GM18951 (cell line): ENCODE data around the gene ERGIC3.

Source experiments
- POLR2A ChIP-seq: IDR thresholded peaks from 4 replicates; pipeline ENCODE4 v1.6.1; 2011; ENCODE audit warnings: mild to moderate bottlenecking; ENCODE audit not compliant: insufficient read length, insufficient read depth; ENCODE audit errors: extremely low read depth
- in situ Hi-C: fragments of 300-500 bp; cut with MboI; formaldehyde crosslinking; loops from one replicate; pipeline ENCODE4 v1.12.0; 2022; ENCODE audit warnings: low sequenced_read_pairs, mixed read lengths, inconsistent platforms; ENCODE audit not compliant: unreplicated experiment

The ERGIC3 gene

GRCh38 chr20:35600993-35601973 lies 59.4 kb downstream of the ERGIC3 start:
- in situ Hi-C loops, result no loop called here
- no peak for TF ChIP-seq POLR2A

DNA sequence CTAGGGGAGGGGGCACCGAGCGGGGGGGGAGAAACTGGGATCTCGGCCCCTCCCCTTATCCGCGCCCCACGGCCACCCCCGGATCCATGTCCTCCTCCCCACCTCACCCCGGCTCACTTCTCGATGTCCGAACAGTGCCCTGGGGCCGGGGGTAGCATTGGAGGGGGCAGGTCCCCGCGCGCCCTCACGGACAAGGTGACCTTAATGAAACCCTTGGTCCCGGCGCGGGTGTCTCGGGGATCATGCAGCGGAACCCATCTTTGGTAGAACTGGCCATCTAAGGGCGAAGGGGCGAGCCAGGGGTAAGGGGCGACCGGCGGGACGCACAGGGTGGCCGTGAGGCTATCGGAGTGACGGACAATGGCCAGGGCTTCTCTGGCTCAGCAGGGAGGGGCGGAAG lies 60.1 kb downstream of the ERGIC3 start:
- TF ChIP-seq POLR2A, result no peak
- in situ Hi-C loops, result no loop called here

- in situ Hi-C loops, result no loop called here
- TF ChIP-seq POLR2A, result no peak
Measured at GRCh38 chr20:35602851-35603495, 61.1 kb downstream of the ERGIC3 start.

DNA sequence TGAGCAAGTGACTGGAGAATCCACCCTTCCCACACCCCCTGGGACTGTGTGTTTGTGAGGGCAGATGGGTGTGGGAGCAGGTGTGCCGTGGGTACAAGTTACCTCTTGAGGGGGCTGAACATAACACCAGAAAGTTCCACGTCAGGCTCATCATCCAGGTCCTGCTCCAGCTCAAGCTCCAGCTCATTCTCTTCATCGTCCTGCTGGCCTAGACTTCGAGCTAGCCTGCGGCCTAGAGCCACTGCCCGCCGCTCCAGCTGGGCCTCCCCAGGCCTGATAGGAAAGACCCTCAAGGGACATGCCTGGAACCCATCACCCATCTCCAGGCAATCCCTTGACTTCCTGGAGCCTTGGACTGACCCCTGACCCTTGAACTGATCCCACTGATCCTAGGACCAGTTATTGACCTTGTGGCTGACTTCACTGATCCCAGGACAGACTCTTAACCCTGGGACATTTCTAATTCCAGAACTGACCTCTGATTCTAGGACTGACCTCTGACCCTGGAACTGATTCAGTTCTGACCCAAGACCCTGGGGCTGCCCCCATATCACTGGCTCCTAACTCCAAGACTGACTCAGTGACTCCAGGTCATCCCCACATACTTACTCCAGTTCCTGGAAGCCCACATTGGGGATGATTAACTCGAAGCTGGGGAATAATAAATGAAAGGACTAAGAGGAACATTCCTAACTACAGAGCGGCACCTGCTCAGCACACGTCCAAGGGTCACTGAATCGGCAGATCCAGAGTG lies 62.0 kb downstream of the ERGIC3 start:
- no peak for TF ChIP-seq POLR2A
- in situ Hi-C loops, result no loop called here

DNA sequence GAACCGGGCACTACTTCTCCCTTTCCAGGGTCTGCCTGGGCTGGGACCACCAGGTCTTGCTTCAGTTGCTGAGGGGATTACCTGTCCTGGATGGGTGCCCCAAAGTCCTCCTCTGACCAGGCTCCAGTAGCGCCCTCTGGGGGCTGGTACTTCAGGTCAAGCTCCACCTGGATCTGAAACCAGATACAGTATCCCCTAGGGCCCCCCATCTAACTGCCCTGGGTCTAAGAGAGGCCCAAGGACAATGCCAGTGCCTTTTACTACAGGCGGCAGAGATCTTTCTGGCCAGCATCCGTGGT lies 62.5 kb downstream of the ERGIC3 start:
- in situ Hi-C loops, result no loop called here
- TF ChIP-seq POLR2A, result no peak

DNA sequence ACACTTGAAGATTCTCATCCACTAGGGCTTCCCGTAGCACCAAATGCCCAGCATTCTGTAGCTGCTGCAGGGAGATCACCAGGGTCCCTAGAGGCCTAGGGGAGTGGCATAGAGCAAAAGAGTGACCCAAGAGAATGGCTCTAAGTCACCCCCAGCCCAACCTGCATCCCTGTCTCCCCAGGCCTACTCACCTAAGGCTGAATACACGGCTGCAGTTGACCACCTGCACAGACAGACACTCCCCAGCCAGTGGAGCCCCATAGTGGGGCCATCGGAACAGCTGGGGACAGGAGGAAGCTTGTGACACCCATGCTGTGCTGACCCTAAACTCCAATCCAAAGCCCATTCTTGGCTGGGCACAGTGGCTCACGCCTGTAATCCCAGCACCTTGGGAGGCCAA lies 64.2 kb downstream of the ERGIC3 start:
- no peak for TF ChIP-seq POLR2A
- in situ Hi-C loops, result no loop called here
